GM18520 (cell line): ENCODE results near the gene CARS1.
"Not testable (repeated sequence)": the region's sequence is repeated elsewhere in the genome, so short reads cannot be mapped to it uniquely, and the experiment has no call there.

Source experiments
- ATAC-seq: cut with Tn5 transposase; IDR thresholded peaks from one replicate; pipeline ENCODE4 v1.9.1; 2021; ENCODE audit not compliant: unreplicated experiment

The CARS1 gene

GRCh38 chr11:3090096-3090901 is 33.1 kb upstream of the CARS1 start:
- no peak for ATAC-seq

- ATAC-seq: no peak
Measured at GRCh38 chr11:3089236-3090061, 32.2 kb upstream of the CARS1 start.

- no peak for ATAC-seq
Measured at GRCh38 chr11:3088806-3089205, 31.6 kb upstream of the CARS1 start.

- ATAC-seq: no peak
Measured at GRCh38 chr11:3087821-3088800, 30.9 kb upstream of the CARS1 start.

GRCh38 chr11:3087373-3087772 is 30.1 kb upstream of the CARS1 start:
- ATAC-seq: no peak

GRCh38 chr11:3086671-3087150 is 29.5 kb upstream of the CARS1 start:
- no peak for ATAC-seq

GRCh38 chr11:3086114-3086513 is 28.9 kb upstream of the CARS1 start:
- no peak for ATAC-seq

GRCh38 chr11:3085052-3085451 is 27.8 kb upstream of the CARS1 start:
- no peak for ATAC-seq

- no peak for ATAC-seq
Measured at GRCh38 chr11:3083321-3083720, 26.1 kb upstream of the CARS1 start.

- no peak for ATAC-seq
Measured at GRCh38 chr11:3081386-3081751, 24.1 kb upstream of the CARS1 start.

GRCh38 chr11:3080733-3081385 is 23.6 kb upstream of the CARS1 start:
- ATAC-seq: no peak

GRCh38 chr11:3080104-3080503 is 22.9 kb upstream of the CARS1 start:
- no peak for ATAC-seq

- no peak for ATAC-seq
Measured at GRCh38 chr11:3077846-3078440, 20.7 kb upstream of the CARS1 start.

- no peak for ATAC-seq
Measured at GRCh38 chr11:3077189-3077836, 20.1 kb upstream of the CARS1 start.

GRCh38 chr11:3074912-3075589 is 17.8 kb upstream of the CARS1 start:
- ATAC-seq: no peak

- ATAC-seq: no peak
Measured at GRCh38 chr11:3073029-3073435, 15.8 kb upstream of the CARS1 start.

- ATAC-seq: no peak
Measured at GRCh38 chr11:3069425-3069824, 12.2 kb upstream of the CARS1 start.

GRCh38 chr11:3066308-3066707 is 9.1 kb upstream of the CARS1 start:
- not testable (repeated sequence) for ATAC-seq

- ATAC-seq: not testable (repeated sequence)
Measured at GRCh38 chr11:3064709-3065108, 7.5 kb upstream of the CARS1 start.
